K562 (cell line): ENCODE results near the gene KPNB1. TPM values are rescaled to one million over a fixed set of nuclear protein-coding genes. Genes with fewer than 3 reads are reported as not detected.

Source experiments
- E2F4 ChIP-seq: sonication (generic); formaldehyde crosslinking; IDR thresholded peaks from 2 replicates; pipeline ENCODE4 v1.8.0; 2022; ENCODE audit warnings: mild to moderate bottlenecking, low read depth, missing genetic modification reagents
- FOXK1 ChIP-seq: sonication (generic); formaldehyde crosslinking; IDR thresholded peaks from 2 replicates; pipeline ENCODE4 v1.8.0; 2022; ENCODE audit warnings: missing genetic modification reagents, mild to moderate bottlenecking, borderline replicate concordance
- HMG20A ChIP-seq: fragments of 450-650 bp; formaldehyde crosslinking; conservative IDR thresholded peaks from 2 replicates; pipeline ENCODE4 v1.4.0; 2020; ENCODE audit warnings: mild to moderate bottlenecking, mixed read lengths
- KLF13 ChIP-seq: fragments of 450-650 bp; IDR thresholded peaks from 2 replicates; pipeline ENCODE4 v1.6.1; 2016; ENCODE audit warnings: missing genetic modification characterization, low read depth, mild to moderate bottlenecking, missing compliant biosample characterization, moderate library complexity, borderline replicate concordance
- NBN ChIP-seq: fragments of 450-650 bp; IDR thresholded peaks from 2 replicates; pipeline ENCODE4 v1.6.1; 2016; ENCODE audit warnings: low read depth, mild to moderate bottlenecking
- NKRF ChIP-seq: fragments of 450-650 bp; IDR thresholded peaks from 2 replicates; pipeline ENCODE4 v1.6.1; 2016; ENCODE audit warnings: borderline replicate concordance
- RREB1 ChIP-seq: fragments of 250-450 bp; sonication (Bioruptor Pico); IDR thresholded peaks from 2 replicates; pipeline ENCODE4 v1.4.0; 2020
- TCFL5 ChIP-seq: fragments of 250-450 bp; sonication (Bioruptor Pico); conservative IDR thresholded peaks from 2 replicates; pipeline ENCODE4 v1.6.1; 2021; ENCODE audit warnings: mild to moderate bottlenecking, moderate library complexity, matching md5 sums
- VEZF1 ChIP-seq: fragments of 200-800 bp; sonication (Bioruptor generic); IDR thresholded peaks from 2 replicates; pipeline ENCODE4 v1.6.1; 2017; ENCODE audit warnings: missing genetic modification characterization, missing compliant biosample characterization
- ZNF197 ChIP-seq: fragments of 200-800 bp; sonication (Bioruptor generic); IDR thresholded peaks from 2 replicates; pipeline ENCODE4 v1.6.1; 2016; ENCODE audit warnings: low read depth, missing genetic modification characterization, missing compliant biosample characterization
- ZNF408 ChIP-seq: fragments of 250-450 bp; sonication (Bioruptor Pico); IDR thresholded peaks from 2 replicates; pipeline ENCODE4 v1.4.0; 2020; ENCODE audit warnings: low read depth, mild to moderate bottlenecking, moderate library complexity
- polyA plus RNA-seq, 8 experiments: library from polyadenylated mRNA; depleted of rRNA in 4 of 8; stranded (reverse) in 5 of 8; unstranded in 3 of 8; fragments of >200 nt; fragmentation: Nextera tagmentation in 2 of 8; fragmentation: Illumina TruSeq in 1 of 8; extraction: Ambion mirVana in 2 of 8; extraction: Trizol in 1 of 8; gene quantifications; 2 replicates each; pipeline versions ENCODE4 v1.2.1 to v1.2.3, GENCODE V29; 2011 to 2014; ENCODE audit warnings: inconsistent platforms in 1 of 8, missing spikeins in 1 of 8
- total RNA-seq, 7 experiments: library from RNA; depleted of rRNA in 6 of 7; stranded (reverse); fragments of >200 nt in 6 of 7; fragmentation: Illumina TruSeq in 2 of 7; extraction: Trizol in 2 of 7; gene quantifications; 2 replicates each; pipeline versions ENCODE4 v1.2.1 to v1.2.3, GENCODE V29; 2011 to 2021; ENCODE audit warnings: low replicate concordance in 1 of 7

KPNB1 gene
- total and polyA plus RNA-seq, 9 of the 15 experiments (the other 6 are each of a cell fraction or from before 2014, with no cell fraction given): 154 to 622 (median 354) TPM

GRCh38 chr17:47649153-47649971, at the start of gene KPNB1 (continued):
- TF ChIP-seq E2F4 (CRISPR knock-in tag): peak; percentile 89
- TF ChIP-seq NBN: peak; percentile 67
- TF ChIP-seq VEZF1: peak; percentile 88
- TF ChIP-seq ZNF197 (CRISPR knock-in tag): 0 out of 2 replicates have a peak, but pooled peaks have one; percentile 9
- no peak for TF ChIP-seq TCFL5 (CRISPR knock-in tag)
- TF ChIP-seq RREB1: no peak
- TF ChIP-seq ZNF408 (CRISPR knock-in tag): no peak
- TF ChIP-seq NKRF: peak; percentile 75
- TF ChIP-seq KLF13 (tag): peak; percentile 77; the same call in 1 of the 2 replicates
- no peak for TF ChIP-seq FOXK1 (CRISPR knock-in tag)
- no peak for TF ChIP-seq HMG20A (CRISPR knock-in tag)
